ENCODE data around the gene CYP39A1.

DNA sequence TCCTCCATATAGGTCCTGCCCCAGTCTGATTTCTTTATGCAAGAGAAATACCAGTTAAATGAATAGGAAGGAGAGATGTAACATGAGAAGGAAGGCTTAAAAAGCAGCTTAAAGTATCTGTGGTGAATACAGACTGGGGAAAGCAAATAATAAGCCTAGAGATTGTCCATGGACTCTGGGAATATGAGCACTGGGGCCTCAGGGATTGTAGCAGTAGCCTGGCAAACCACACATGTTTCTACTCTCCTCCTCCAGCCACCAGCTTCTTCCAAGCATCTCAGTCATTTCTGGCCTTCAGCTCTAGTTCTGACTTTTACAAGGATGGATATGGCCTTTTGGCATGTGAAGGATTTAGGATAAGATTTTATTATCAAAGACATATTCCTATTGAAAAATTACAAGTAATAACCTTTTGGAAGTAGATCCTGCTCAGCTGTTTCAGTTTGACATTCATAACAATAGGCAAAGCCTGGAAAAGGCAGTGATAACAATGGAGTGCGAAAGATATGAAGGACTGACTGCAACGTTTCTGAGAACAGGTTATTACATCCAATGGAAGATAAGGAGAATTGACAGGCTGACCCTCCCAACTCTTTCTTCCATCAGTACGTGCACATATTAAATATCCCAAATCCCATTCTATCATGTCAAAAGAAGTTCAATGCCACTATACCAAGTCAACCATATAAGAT lies 41.6 kb downstream of the CYP39A1 start:
- TF ChIP-seq, protein P1, sequence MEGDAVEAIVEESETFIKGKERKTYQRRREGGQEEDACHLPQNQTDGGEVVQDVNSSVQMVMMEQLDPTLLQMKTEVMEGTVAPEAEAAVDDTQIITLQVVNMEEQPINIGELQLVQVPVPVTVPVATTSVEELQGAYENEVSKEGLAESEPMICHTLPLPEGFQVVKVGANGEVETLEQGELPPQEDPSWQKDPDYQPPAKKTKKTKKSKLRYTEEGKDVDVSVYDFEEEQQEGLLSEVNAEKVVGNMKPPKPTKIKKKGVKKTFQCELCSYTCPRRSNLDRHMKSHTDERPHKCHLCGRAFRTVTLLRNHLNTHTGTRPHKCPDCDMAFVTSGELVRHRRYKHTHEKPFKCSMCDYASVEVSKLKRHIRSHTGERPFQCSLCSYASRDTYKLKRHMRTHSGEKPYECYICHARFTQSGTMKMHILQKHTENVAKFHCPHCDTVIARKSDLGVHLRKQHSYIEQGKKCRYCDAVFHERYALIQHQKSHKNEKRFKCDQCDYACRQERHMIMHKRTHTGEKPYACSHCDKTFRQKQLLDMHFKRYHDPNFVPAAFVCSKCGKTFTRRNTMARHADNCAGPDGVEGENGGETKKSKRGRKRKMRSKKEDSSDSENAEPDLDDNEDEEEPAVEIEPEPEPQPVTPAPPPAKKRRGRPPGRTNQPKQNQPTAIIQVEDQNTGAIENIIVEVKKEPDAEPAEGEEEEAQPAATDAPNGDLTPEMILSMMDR (conservative IDR thresholded peaks at IDR 0.05; ENCODE audit: low read depth in 2 of 2): no peak
- TF ChIP-seq POLR2AphosphoS5 (IDR thresholded peaks at IDR 0.05; ENCODE audit: low read depth): no peak
- no peak for TF ChIP-seq CREB1 (CRISPR knock-in tag; IDR thresholded peaks at IDR 0.05; ENCODE audit: low read depth)
- TF ChIP-seq, protein P2, sequence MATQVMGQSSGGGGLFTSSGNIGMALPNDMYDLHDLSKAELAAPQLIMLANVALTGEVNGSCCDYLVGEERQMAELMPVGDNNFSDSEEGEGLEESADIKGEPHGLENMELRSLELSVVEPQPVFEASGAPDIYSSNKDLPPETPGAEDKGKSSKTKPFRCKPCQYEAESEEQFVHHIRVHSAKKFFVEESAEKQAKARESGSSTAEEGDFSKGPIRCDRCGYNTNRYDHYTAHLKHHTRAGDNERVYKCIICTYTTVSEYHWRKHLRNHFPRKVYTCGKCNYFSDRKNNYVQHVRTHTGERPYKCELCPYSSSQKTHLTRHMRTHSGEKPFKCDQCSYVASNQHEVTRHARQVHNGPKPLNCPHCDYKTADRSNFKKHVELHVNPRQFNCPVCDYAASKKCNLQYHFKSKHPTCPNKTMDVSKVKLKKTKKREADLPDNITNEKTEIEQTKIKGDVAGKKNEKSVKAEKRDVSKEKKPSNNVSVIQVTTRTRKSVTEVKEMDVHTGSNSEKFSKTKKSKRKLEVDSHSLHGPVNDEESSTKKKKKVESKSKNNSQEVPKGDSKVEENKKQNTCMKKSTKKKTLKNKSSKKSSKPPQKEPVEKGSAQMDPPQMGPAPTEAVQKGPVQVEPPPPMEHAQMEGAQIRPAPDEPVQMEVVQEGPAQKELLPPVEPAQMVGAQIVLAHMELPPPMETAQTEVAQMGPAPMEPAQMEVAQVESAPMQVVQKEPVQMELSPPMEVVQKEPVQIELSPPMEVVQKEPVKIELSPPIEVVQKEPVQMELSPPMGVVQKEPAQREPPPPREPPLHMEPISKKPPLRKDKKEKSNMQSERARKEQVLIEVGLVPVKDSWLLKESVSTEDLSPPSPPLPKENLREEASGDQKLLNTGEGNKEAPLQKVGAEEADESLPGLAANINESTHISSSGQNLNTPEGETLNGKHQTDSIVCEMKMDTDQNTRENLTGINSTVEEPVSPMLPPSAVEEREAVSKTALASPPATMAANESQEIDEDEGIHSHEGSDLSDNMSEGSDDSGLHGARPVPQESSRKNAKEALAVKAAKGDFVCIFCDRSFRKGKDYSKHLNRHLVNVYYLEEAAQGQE (IDR thresholded peaks at IDR 0.05; ENCODE audit: unreplicated experiment): no peak
- no peak for TF ChIP-seq EZH2 (IDR thresholded peaks at IDR 0.05; ENCODE audit: low read depth, unreplicated experiment)
- no peak for TF ChIP-seq STAT1 (IDR thresholded peaks at IDR 0.05; ENCODE audit: unreplicated experiment)
- TF ChIP-seq EZH2phosphoT487 (IDR thresholded peaks at IDR 0.05; ENCODE audit: unreplicated experiment): no peak
